OCI-LY3 (cell line): ENCODE results near the gene H1-8.

Source experiments
- CTCF ChIP-seq: fragments of 200-600, 300-600 bp; sonication (generic); IDR thresholded peaks from 2 replicates; pipeline ENCODE4 v1.5.1; 2014; ENCODE audit warnings: antibody characterized with exemption, low read length, low read depth
- EZH2phosphoT487 ChIP-seq: fragments of 200-600 bp; shearing (Covaris generic); IDR thresholded peaks from 2 replicates; pipeline ENCODE4 v1.6.1; 2018; ENCODE audit warnings: antibody characterized with exemption, mixed run types, low read depth

GRCh38 chr3:129530821-129531220 is 12.2 kb upstream of the H1-8 start:
- TF ChIP-seq EZH2phosphoT487 (no peak), CTCF (no peak)
